ENCODE results near the gene CCDC9B.

Gene CCDC9B

DNA sequence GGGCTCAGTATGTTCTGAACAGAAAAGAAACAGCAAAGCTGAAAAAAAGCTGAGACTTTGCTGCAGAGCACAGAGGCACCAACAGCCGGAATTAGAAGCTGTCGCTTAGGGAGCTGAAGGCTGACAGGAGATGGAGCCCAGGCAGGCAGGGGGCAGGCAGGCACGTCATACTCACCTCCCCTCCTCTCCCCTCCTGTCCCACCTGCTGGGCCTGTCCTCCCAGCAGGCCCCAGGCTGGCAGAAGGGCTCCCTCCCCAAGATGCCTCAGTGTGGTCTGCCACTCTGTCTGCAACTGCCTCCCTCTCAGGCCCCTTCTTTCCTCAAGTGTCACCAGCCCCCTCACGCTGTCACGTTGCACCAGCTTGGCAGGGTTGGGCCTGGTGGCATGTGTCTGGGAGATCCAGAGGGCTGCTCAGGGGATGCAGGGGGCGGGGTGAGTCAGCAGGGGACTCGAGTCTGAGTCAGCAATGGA is 54.6 kb downstream of the CCDC9B start:
- TF ChIP-seq EZH2 (IDR thresholded peaks at IDR 0.05) (no peak), POLR2AphosphoS5 (IDR thresholded peaks at IDR 0.05; ENCODE audit: borderline replicate concordance, low read depth, low read length) (no peak; the same call in 1 of the 2 replicates), FOXP2 (optimal IDR thresholded peaks at IDR 0.05; ENCODE audit: control extremely low read depth, extremely low read length, insufficient read depth) (no peak)
- Histone ChIP-seq H3K9ac (ENCODE audit: insufficient read length) (no peak overlapping the region), H3K27ac (peak overlapping the region; percentile 89), H3K36me3 (ENCODE audit: insufficient read depth, low read length) (peaks cover 2% of the 10 kb centered on the region), H3K4me3 (no peak overlapping the region), H3K9me3 (ENCODE audit: low read depth, low read length) (no peaks in the 10 kb centered on the region)
- DNase-seq (ENCODE audit: low read depth, low spot score) = no peak

DNA sequence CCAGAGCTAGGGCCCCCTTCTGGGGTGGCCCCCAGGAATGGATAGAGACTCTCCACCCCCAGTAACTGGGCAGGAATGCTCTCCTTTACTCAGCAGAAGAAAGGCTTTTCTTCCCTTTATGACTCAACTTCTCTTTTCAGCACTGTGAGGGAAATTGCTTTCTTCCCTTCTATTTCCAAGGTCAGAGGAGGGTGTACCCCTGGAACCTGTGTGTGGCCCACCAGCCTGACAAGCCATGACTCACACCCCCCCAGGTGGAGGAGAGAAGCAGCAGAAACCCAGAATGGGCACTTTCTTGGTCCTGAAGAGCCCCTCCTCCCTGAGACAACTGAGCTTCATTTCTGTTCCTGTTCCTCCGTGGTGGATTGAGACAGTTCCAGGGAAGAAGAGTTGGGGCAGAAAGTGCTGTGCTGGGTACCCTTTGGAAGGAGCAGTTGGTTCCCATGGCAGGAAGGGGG is 55.2 kb downstream of the CCDC9B start:
- Histone ChIP-seq H3K9ac (ENCODE audit: insufficient read length) (no peak overlapping the region), H3K36me3 (ENCODE audit: insufficient read depth, low read length) (peaks cover 7% of the 10 kb centered on the region), H3K27ac (peak overlapping the region; percentile 89), H3K9me3 (ENCODE audit: low read depth, low read length) (no peaks in the 10 kb centered on the region), H3K4me3 (peak overlapping the region; percentile 12)
- DNase-seq (ENCODE audit: low read depth, low spot score) = no peak
- TF ChIP-seq FOXP2 (optimal IDR thresholded peaks at IDR 0.05; ENCODE audit: control extremely low read depth, extremely low read length, insufficient read depth) (no peak), POLR2AphosphoS5 (IDR thresholded peaks at IDR 0.05; ENCODE audit: borderline replicate concordance, low read depth, low read length) (no peak), EZH2 (IDR thresholded peaks at IDR 0.05) (no peak)

DNA sequence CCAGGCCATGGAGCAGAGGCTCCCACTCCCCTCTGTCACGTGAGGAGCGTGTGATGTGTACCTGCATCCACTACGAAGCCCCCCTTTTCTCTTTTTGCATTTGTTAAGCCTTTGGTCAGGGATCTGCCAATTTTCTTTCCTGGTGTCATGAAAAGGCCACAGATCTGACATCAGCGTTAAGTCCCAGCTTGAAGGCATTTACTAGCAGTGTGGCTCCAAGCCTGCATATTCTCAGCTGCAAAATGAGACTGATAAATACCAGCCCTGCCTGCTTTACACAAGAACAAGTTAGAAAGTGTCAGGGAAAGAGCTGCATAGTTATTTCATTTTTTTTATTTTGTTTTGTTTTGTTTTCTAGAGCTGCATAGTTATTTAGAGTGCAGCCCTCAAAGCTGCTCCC is 55.6 kb downstream of the CCDC9B start:
- Histone ChIP-seq H3K36me3 (ENCODE audit: insufficient read depth, low read length) (peaks cover 7% of the 10 kb centered on the region), H3K4me3 (peak overlapping the region; percentile 12), H3K9ac (ENCODE audit: insufficient read length) (no peak overlapping the region), H3K27ac (peak overlapping the region; percentile 89), H3K9me3 (ENCODE audit: low read depth, low read length) (no peaks in the 10 kb centered on the region)
- no peak for DNase-seq (ENCODE audit: low read depth, low spot score)
- TF ChIP-seq FOXP2 (optimal IDR thresholded peaks at IDR 0.05; ENCODE audit: control extremely low read depth, extremely low read length, insufficient read depth) = no peak

DNA sequence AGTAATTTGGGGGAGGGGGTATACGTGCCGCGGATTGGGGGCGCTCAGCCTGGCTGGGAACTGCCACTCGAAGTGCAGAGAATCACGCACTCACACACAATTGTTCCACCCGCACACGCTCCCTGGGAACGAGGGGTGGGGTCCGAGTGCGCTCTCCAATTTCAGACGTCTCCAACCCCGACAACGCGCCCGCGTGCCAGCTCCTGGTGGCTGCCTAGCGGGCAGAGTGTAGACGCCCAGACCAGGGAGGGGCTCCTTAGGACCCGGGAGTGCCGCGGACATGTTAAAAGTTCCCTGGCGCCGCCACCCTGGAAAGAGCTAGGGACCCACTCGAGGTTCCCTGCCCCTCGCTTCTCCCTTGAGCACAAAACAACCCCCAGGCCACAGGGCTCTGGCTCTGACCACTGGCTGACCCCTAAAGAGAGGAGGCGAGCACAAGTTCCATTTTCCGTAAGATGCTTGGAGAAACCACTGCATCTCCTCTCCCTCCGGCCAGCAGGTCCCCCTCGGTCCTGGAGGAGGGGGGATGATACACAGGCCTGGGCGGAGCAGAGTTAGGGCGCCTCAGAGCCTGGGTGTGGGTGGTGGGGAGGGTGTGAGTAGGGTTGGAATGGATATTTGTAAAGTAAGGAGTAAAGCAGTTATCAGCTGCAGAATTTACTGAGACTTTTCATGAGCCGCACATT is 57.0 kb downstream of the CCDC9B start:
- TF ChIP-seq EZH2 (IDR thresholded peaks at IDR 0.05) (no peak), POLR2AphosphoS5 (IDR thresholded peaks at IDR 0.05; ENCODE audit: borderline replicate concordance, low read depth, low read length) (no peak)
- H3K36me3 ChIP-seq (ENCODE audit: insufficient read depth, low read length) = peaks cover 7% of the 10 kb centered on the region
- DNase-seq (ENCODE audit: low read depth, low spot score) = no peak
- peak overlapping the region; percentile 94 for H3K27ac ChIP-seq
- H3K4me3 ChIP-seq = peak overlapping the region; percentile 95
- no peaks in the 10 kb centered on the region for H3K9me3 ChIP-seq (ENCODE audit: low read depth, low read length)
- H3K9ac ChIP-seq (ENCODE audit: insufficient read length) = peak overlapping the region; percentile 18

DNA sequence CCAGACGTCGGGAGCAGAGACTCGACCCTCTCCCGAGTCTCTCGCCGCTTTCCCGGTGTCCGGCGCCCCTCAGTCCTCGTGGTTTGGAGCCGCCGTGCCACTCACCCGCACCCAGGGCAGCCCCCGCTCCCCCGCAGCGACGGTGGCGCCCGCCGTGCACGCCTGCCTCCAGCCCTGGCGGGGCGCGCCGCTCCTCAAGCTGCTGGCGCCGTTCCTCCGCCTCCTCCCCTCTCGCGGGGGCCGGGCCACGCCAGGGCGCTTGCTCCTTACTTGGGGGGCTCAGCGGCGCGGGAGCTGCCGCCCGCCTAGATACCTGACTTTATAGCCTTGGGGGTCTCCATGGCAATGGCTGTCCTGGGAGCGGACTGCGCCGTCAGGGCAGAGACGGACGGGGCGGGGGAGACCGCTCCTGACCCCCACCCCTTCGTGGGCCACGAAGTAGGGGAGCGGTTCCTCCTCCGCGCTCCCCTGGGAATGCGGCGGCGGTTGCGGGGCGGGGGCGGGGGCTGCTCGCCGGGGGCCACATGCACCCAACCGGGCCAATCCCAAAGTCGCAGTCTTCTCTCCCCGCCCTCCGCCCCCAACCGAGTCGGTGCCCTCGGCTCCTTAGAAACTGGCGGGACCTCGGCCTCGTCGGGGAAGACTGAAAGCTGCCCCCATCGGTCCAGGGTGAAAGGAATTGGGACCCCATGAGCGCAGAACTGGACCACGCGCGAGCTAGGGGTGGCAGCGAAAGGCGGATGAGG is 57.7 kb downstream of the CCDC9B start, which contains the start of gene ANKRD63:
Gene ANKRD63 (minus strand): TSS at position 196 of the 746 bp plus-strand sequence. CDS start 478 bp downstream, outside the sequence.
- Histone ChIP-seq H3K9ac (ENCODE audit: insufficient read length) (peak within 1 kb of the TSS; percentile 84), H3K36me3 (ENCODE audit: insufficient read depth, low read length) (peaks cover 7% of the 10 kb centered on the region), H3K4me3 (peak within 1 kb of the TSS; percentile 95), H3K9me3 (ENCODE audit: low read depth, low read length) (no peaks in the 10 kb centered on the region), H3K27ac (peak within 1 kb of the TSS; percentile 94)
- DNase-seq (ENCODE audit: low read depth, low spot score) = no peak
- TF ChIP-seq EZH2 (IDR thresholded peaks at IDR 0.05) (no peak), POLR2AphosphoS5 (IDR thresholded peaks at IDR 0.05; ENCODE audit: borderline replicate concordance, low read depth, low read length) (peak; percentile 37)

DNA sequence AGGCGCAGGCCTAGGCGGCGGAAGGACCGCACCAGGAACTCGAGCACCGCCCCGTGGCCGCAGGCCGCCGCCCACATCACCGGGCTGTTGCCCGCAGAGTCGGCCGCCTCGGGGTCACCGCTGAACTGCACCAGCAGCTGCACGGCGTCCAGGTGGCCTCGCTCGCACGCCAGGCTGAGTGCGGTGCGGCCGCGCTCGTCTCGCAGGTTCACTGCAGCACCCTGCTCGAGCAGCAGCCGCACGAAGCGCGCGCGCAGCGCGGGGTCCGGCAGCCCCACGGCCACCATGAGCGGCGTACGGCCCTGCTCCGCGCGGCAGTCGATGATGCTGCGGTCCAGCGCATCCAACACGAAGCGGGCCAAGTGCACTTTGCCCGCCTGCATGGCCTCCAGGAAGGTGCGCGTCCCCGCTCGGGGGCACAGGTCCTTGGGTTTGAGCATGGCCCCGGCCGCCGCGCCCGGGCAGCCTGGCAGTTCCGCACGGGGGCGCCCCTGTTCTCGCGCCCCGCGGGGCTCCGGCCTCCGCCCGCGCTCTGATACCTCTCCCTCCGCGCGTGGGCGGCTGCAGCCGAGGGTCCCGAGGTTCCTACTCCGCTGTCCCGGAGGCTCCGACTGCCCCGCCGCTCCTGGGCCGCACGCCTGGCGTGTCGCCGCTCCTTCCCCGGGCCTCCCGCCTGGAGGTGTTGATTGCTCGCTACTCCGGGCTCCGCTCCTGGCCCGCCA is 58.4 kb downstream of the CCDC9B start:
- TF ChIP-seq FOXP2 (optimal IDR thresholded peaks at IDR 0.05; ENCODE audit: control extremely low read depth, extremely low read length, insufficient read depth) (no peak), POLR2AphosphoS5 (IDR thresholded peaks at IDR 0.05; ENCODE audit: borderline replicate concordance, low read depth, low read length) (no peak), EZH2 (IDR thresholded peaks at IDR 0.05) (no peak)
- no peak for DNase-seq (ENCODE audit: low read depth, low spot score)
- Histone ChIP-seq H3K9ac (ENCODE audit: insufficient read length) (peak overlapping the region; percentile 84), H3K4me3 (peak overlapping the region; percentile 95), H3K9me3 (ENCODE audit: low read depth, low read length) (no peaks in the 10 kb centered on the region), H3K36me3 (ENCODE audit: insufficient read depth, low read length) (peaks cover 7% of the 10 kb centered on the region), H3K27ac (peak overlapping the region; percentile 94)

DNA sequence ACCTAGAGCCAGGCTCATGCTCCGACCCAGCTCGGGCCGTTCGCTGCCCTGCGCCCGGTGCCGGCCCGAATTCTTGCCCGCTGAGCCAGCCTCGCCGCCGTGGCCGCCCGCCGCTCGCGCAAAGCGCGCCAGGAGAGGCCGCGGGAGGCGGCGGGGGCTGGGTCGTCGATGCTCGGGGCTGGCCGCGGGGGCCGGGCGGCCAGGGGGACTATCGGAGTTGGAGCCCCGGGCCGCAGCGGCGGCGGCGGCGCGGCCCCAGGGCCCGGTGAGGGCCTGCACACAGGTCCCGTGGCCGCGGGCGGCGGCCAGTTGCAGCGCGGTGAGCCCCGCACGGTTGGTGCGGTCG is 59.0 kb downstream of the CCDC9B start:
- Histone ChIP-seq H3K9ac (ENCODE audit: insufficient read length) (peak overlapping the region; percentile 84), H3K4me3 (peak overlapping the region; percentile 95)
- TF ChIP-seq POLR2AphosphoS5 (IDR thresholded peaks at IDR 0.05; ENCODE audit: borderline replicate concordance, low read depth, low read length) (no peak), FOXP2 (optimal IDR thresholded peaks at IDR 0.05; ENCODE audit: control extremely low read depth, extremely low read length, insufficient read depth) (no peak), EZH2 (IDR thresholded peaks at IDR 0.05) (no peak)

More for the DNA sequence above, 59.0 kb downstream of the CCDC9B start:
- Histone ChIP-seq H3K36me3 (ENCODE audit: insufficient read depth, low read length) (peaks cover 7% of the 10 kb centered on the region), H3K9me3 (ENCODE audit: low read depth, low read length) (no peaks in the 10 kb centered on the region), H3K27ac (peak overlapping the region; percentile 94)
- DNase-seq (ENCODE audit: low read depth, low spot score) = no peak
